22Rv1 (cell line): ENCODE data around the gene ADH5.

Experiments used
- ZFX ChIP-seq: fragments of 450-650 bp; IDR thresholded peaks from 2 replicates; pipeline ENCODE4 v1.6.1; 2017; ENCODE audit warnings: antibody characterized with exemption, borderline replicate concordance
- TF ChIP-seq, protein P1 (sequence below): fragments of 450-650 bp; IDR thresholded peaks from 2 replicates; pipeline ENCODE4 v1.5.1; 2017; ENCODE audit warnings: mild to moderate bottlenecking

DNA sequence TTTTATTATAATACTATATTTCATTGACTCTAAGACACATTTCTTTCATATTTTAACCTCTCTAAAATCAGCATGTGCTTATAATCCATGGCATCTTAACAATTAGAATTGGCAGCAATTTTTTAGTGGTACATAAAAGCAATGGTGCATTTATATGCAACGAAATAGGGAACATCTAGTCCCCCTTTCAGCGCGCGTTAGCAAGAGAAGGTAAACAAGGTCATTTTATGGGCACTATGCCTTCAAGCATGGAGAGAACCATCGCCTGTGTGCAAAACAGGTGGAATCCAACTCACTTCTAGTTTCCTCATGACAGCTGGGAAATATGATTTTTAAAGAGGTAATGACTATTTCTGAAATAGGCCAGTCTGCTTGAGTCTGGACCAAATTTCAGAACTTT lies 6.4 kb downstream of the ADH5 start:
- TF ChIP-seq, protein P1, sequence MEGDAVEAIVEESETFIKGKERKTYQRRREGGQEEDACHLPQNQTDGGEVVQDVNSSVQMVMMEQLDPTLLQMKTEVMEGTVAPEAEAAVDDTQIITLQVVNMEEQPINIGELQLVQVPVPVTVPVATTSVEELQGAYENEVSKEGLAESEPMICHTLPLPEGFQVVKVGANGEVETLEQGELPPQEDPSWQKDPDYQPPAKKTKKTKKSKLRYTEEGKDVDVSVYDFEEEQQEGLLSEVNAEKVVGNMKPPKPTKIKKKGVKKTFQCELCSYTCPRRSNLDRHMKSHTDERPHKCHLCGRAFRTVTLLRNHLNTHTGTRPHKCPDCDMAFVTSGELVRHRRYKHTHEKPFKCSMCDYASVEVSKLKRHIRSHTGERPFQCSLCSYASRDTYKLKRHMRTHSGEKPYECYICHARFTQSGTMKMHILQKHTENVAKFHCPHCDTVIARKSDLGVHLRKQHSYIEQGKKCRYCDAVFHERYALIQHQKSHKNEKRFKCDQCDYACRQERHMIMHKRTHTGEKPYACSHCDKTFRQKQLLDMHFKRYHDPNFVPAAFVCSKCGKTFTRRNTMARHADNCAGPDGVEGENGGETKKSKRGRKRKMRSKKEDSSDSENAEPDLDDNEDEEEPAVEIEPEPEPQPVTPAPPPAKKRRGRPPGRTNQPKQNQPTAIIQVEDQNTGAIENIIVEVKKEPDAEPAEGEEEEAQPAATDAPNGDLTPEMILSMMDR, result no peak
- no peak for TF ChIP-seq ZFX
